GM12801 (cell line): Measurements from ENCODE around the gene ITPR2.

Experiments used
- CTCF ChIP-seq: IDR thresholded peaks from one replicate; pipeline ENCODE4 v1.5.1; 2011; ENCODE audit warnings: control low read depth; ENCODE audit not compliant: insufficient read length; ENCODE audit errors: extremely low read depth

The ITPR2 gene

GRCh38 chr12:26767865-26768264 lies 65.1 kb downstream of the ITPR2 start:
- TF ChIP-seq CTCF, result no peak

DNA sequence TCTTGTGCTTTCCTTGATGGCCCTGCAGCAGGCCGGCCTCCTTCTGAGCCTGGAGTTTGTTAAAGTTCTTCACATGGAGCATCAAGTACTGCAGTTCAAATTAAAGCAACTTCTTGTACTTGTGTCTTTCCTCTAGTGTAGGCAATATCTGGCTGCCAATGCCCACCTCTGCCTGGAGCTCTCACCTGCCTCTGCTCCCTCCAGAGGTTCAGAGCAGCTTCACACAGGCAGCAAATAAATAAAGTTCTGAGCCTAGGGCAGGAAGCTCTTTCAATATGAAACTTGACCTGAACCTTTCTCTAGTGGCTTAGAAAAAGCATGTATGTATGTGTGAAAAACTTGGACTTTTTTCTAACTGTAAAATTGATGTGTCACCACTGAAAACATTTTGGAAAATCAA lies 65.9 kb downstream of the ITPR2 start:
- no peak for TF ChIP-seq CTCF

GRCh38 chr12:26762186-26762585 lies 70.8 kb downstream of the ITPR2 start:
- no peak for TF ChIP-seq CTCF

DNA sequence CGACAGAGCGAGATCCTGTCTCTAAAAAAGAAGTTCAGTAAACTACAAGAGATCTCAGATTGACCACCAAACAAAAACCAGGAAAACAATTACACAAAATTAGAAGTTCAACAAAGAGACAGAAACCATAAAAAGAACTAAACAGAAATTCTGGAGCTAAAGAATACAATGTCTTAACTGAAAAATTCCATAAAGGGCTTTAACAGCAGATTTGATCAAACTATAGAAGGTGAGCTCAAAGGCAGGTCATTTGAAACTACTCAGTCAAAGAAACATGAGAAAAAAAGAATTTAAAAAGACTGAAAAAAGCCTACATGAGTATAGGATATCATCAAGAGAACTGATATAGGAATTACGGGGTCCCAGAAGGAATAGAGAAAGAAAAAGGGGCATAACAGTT lies 71.2 kb downstream of the ITPR2 start:
- no peak for TF ChIP-seq CTCF

DNA sequence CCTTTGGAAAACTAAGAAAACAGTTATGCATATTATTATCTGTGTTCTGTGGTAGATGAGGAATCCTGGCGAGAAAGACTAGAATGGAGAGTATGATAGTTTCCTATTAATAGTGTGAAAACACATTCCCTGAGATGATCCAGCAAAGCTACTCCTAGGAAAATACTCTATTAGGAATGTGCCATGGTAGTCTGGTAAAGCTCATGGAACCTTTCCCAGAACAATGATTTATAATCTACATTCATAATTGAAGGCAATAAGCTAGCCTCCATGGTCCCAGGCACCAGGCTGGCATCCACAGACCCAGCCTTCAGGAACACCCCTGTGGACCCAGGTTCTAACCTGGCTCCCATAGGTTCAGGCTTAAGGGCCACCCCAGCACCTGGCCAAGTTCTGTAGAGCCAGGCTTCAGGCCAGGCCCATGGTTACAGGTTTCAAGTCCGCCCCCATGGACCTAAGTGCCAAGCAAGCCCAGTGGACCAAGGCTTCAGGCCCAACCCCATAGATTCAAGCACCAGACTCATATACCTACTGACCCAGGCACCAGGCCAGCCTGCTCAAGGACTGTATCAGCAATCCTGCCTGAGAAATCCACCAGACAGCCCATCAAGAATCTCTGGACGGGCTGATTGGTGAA lies 72.2 kb downstream of the ITPR2 start:
- no peak for TF ChIP-seq CTCF

- no peak for TF ChIP-seq CTCF
Observed at GRCh38 chr12:26754148-26754547, 78.8 kb downstream of the ITPR2 start.

GRCh38 chr12:26751179-26751578 lies 81.8 kb downstream of the ITPR2 start:
- no peak for TF ChIP-seq CTCF
